OCI-LY1 (cell line): ENCODE results near the gene CCDC192.
"Not testable (repeated sequence)": the region's sequence is repeated elsewhere in the genome, so short reads cannot be mapped to it uniquely, and the experiment has no call there.

Experiments
- H2AFZ ChIP-seq: fragments of 200-600 bp; sonication (generic), shearing (Covaris generic); 2 replicates; pipeline ENCODE4 v1.6.0; 2014; ENCODE audit warnings: antibody characterized with exemption, mild to moderate bottlenecking, low read length
- H3F3A ChIP-seq: fragments of 200-600 bp; sonication (generic), shearing (Covaris generic); 2 replicates; pipeline ENCODE4 v1.6.0; 2014; ENCODE audit warnings: mild to moderate bottlenecking, antibody characterized with exemption, low read length, moderate library complexity; ENCODE audit not compliant: insufficient read depth
- H3K27ac ChIP-seq: fragments of 200-600 bp; sonication (generic); 2 replicates; pipeline ENCODE4 v1.5.1; 2014; ENCODE audit warnings: low read length, mixed run types, mild to moderate bottlenecking, low read depth; ENCODE audit not compliant: poor library complexity, severe bottlenecking
- H3K27me3 ChIP-seq: fragments of 200-600 bp; sonication (generic); 2 replicates; pipeline ENCODE4 v1.6.0; 2014; ENCODE audit warnings: antibody characterized with exemption, mild to moderate bottlenecking, low read length, moderate library complexity; ENCODE audit not compliant: insufficient read depth
- H3K36me3 ChIP-seq: fragments of 200-600 bp; sonication (generic); 2 replicates; pipeline ENCODE4 v1.6.1; 2014; ENCODE audit warnings: mild to moderate bottlenecking, antibody characterized with exemption, low read length, moderate library complexity, mixed read lengths; ENCODE audit not compliant: insufficient read depth
- H3K4me1 ChIP-seq: fragments of 200-600 bp; sonication (generic); 2 replicates; pipeline ENCODE4 v1.5.1; 2014; ENCODE audit warnings: mild to moderate bottlenecking, low read length, moderate library complexity; ENCODE audit not compliant: insufficient read depth, severe bottlenecking
- H3K4me2 ChIP-seq: fragments of 200-600 bp; sonication (generic), shearing (Covaris generic); 2 replicates; pipeline ENCODE4 v1.6.1; 2014; ENCODE audit warnings: low read length
- H3K4me3 ChIP-seq: fragments of 200-600 bp; sonication (generic); 2 replicates; pipeline ENCODE4 v1.5.1; 2014; ENCODE audit warnings: low read length, low read depth, mild to moderate bottlenecking, mixed read lengths; ENCODE audit not compliant: poor library complexity, severe bottlenecking
- H3K79me2 ChIP-seq: fragments of 200-600 bp; shearing (Covaris generic); 2 replicates; pipeline ENCODE4 v1.6.1; 2016; ENCODE audit warnings: mixed run types, low read length, mixed read lengths; ENCODE audit not compliant: insufficient read depth
- H3K9ac ChIP-seq: fragments of 200-600 bp; sonication (generic), shearing (Covaris generic); 2 replicates; pipeline ENCODE4 v1.6.1; 2014; ENCODE audit warnings: mild to moderate bottlenecking, low read length, mixed read lengths
- H3K9me2 ChIP-seq: fragments of 200-600 bp; sonication (generic), shearing (Covaris generic); 2 replicates; pipeline ENCODE4 v1.6.1; 2014; ENCODE audit warnings: low read depth, mild to moderate bottlenecking, low read length, mixed read lengths
- H3K9me3 ChIP-seq: fragments of 200-600 bp; shearing (Covaris generic); 2 replicates; pipeline ENCODE4 v1.6.1; 2014; ENCODE audit warnings: low read length, mixed read lengths
- H4K20me1 ChIP-seq: fragments of 200-600 bp; sonication (generic), shearing (Covaris generic); 2 replicates; pipeline ENCODE4 v1.6.0; 2016; ENCODE audit warnings: mild to moderate bottlenecking, low read length; ENCODE audit not compliant: insufficient read depth
- CTCF ChIP-seq: fragments of 200-600 bp; sonication (generic), shearing (Covaris generic); IDR thresholded peaks from 2 replicates; pipeline ENCODE4 v1.5.1; 2017; ENCODE audit warnings: mild to moderate bottlenecking, antibody characterized with exemption, low read length, moderate library complexity, mixed read lengths
- EZH2 ChIP-seq: fragments of 200-600 bp; sonication (generic), shearing (Covaris generic); IDR thresholded peaks from 2 replicates; pipeline ENCODE4 v1.8.0; 2017; ENCODE audit warnings: borderline replicate concordance, mixed run types, mild to moderate bottlenecking, antibody characterized with exemption, low read length, moderate library complexity, mixed read lengths

Gene CCDC192

GRCh38 chr5:127705120-127705892, 2.1 kb downstream of the CCDC192 start:
- no peak for TF ChIP-seq CTCF
- no peak for TF ChIP-seq EZH2
- no peak overlapping the region for H2AFZ ChIP-seq
- no peaks in the 10 kb centered on the region for H3K9me3 ChIP-seq
- no peaks in the 10 kb centered on the region for H3K9me2 ChIP-seq
- H3K4me3 ChIP-seq: no peak overlapping the region
- H3K9ac ChIP-seq: no peak overlapping the region
- no peaks in the 10 kb centered on the region for H3K27me3 ChIP-seq
- H3F3A ChIP-seq: no peaks in the 10 kb centered on the region
- H4K20me1 ChIP-seq: no peaks in the 10 kb centered on the region
- no peak overlapping the region for H3K27ac ChIP-seq
- H3K4me2 ChIP-seq: no peak overlapping the region
- no peaks in the 10 kb centered on the region for H3K36me3 ChIP-seq
- H3K79me2 ChIP-seq: no peaks in the 10 kb centered on the region
- no peaks in the 10 kb centered on the region for H3K4me1 ChIP-seq

GRCh38 chr5:127706691-127707090, 3.5 kb downstream of the CCDC192 start:
- H3K27ac ChIP-seq: no peak overlapping the region
- no peak for TF ChIP-seq CTCF
- TF ChIP-seq EZH2: no peak
- no peaks in the 10 kb centered on the region for H3K9me3 ChIP-seq
- no peak overlapping the region for H3K4me3 ChIP-seq
- H3K4me1 ChIP-seq: no peaks in the 10 kb centered on the region
- H3F3A ChIP-seq: no peaks in the 10 kb centered on the region
- H3K27me3 ChIP-seq: no peaks in the 10 kb centered on the region
- H4K20me1 ChIP-seq: no peaks in the 10 kb centered on the region
- H3K9me2 ChIP-seq: no peaks in the 10 kb centered on the region
- no peak overlapping the region for H3K4me2 ChIP-seq
- no peaks in the 10 kb centered on the region for H3K79me2 ChIP-seq
- no peaks in the 10 kb centered on the region for H3K36me3 ChIP-seq
- H2AFZ ChIP-seq: no peak overlapping the region
- H3K9ac ChIP-seq: no peak overlapping the region

- H3K79me2 ChIP-seq: no peaks in the 10 kb centered on the region
- no peaks in the 10 kb centered on the region for H3K4me1 ChIP-seq
- no peaks in the 10 kb centered on the region for H4K20me1 ChIP-seq
- H3K36me3 ChIP-seq: no peaks in the 10 kb centered on the region
- H3K9ac ChIP-seq: no peak overlapping the region
- H3K27ac ChIP-seq: no peak overlapping the region
- no peaks in the 10 kb centered on the region for H3K9me2 ChIP-seq
- no peaks in the 10 kb centered on the region for H3K27me3 ChIP-seq
- no peaks in the 10 kb centered on the region for H3K9me3 ChIP-seq
- no peak overlapping the region for H3K4me3 ChIP-seq
- no peak overlapping the region for H3K4me2 ChIP-seq
- TF ChIP-seq EZH2: no peak
- TF ChIP-seq CTCF: no peak
- no peak overlapping the region for H2AFZ ChIP-seq
- H3F3A ChIP-seq: no peaks in the 10 kb centered on the region
Measured at GRCh38 chr5:127707209-127707608, 4.0 kb downstream of the CCDC192 start.

GRCh38 chr5:127713083-127713482, 9.9 kb downstream of the CCDC192 start:
- H3K4me2 ChIP-seq, H2AFZ ChIP-seq, H4K20me1 ChIP-seq, H3K27me3 ChIP-seq, H3F3A ChIP-seq, H3K4me3 ChIP-seq, H3K9ac ChIP-seq, H3K9me3 ChIP-seq, H3K79me2 ChIP-seq, H3K4me1 ChIP-seq, H3K9me2 ChIP-seq, H3K27ac ChIP-seq, H3K36me3 ChIP-seq: not testable (repeated sequence)
